Measurements from ENCODE around the gene APH1B. TPM values are rescaled to one million over a fixed set of nuclear protein-coding genes. Genes with fewer than 3 reads are reported as not detected.

APH1B gene
- total and polyA plus RNA-seq, 10 donors = 8.7 to 51.5 (median 30.2) TPM

GRCh38 chr15:63357731-63358130 lies 80.3 kb downstream of the APH1B start:
- DNase-seq = no peak
- Histone ChIP-seq H3K27me3 (replicated peaks in 1 of 7) (no peaks in the 10 kb centered on the region), H3K27ac (no peak overlapping the region), H3K36me3 (no peaks in the 10 kb centered on the region), H3K9me3 (no peaks in the 10 kb centered on the region), H3K4me1 (peaks cover 0 to 10% (median 2%) of the 10 kb centered on the region in 6 donors), H3K4me3 (no peak overlapping the region)
- intact Hi-C loops (cut with DNase I; ENCODE audit: low total_unique reads) = no loop called here
- no peak for TF ChIP-seq CTCF (IDR thresholded peaks at IDR 0.05 in 8 of 11, conservative IDR thresholded peaks at IDR 0.05 in 3 of 11)
- no peak for TF ChIP-seq POLR2AphosphoS5 (IDR thresholded peaks at IDR 0.05)
- TF ChIP-seq POLR2A (IDR thresholded peaks at IDR 0.05) = no peak
- WGBS, 5 donors = 86 to 90% (median 86%) methylated on average over 3 of the region's 3 CpGs

- H3K27me3 ChIP-seq (replicated peaks in 1 of 7) = no peaks in the 10 kb centered on the region
- intact Hi-C loops (cut with DNase I; ENCODE audit: low total_unique reads) = no loop called here
- WGBS, 5 donors = 66 to 88% (median 84%) methylated on average over 15 of the region's 15 CpGs
- TF ChIP-seq CTCF (IDR thresholded peaks at IDR 0.05 in 8 of 11, conservative IDR thresholded peaks at IDR 0.05 in 3 of 11) (no peak), POLR2A (IDR thresholded peaks at IDR 0.05) (no peak), POLR2AphosphoS5 (IDR thresholded peaks at IDR 0.05) (no peak)
- H3K9me3 ChIP-seq = no peaks in the 10 kb centered on the region
- H3K36me3 ChIP-seq = no peaks in the 10 kb centered on the region
- H3K4me3 ChIP-seq = no peak overlapping the region
- H3K27ac ChIP-seq = no peak overlapping the region
- H3K4me1 ChIP-seq = peaks cover 0 to 15% (median 2%) of the 10 kb centered on the region in 6 donors
- no peak for DNase-seq
These were observed 81.0 kb downstream of the APH1B start for GRCh38 chr15:63358241-63359029.

Other genes with a start within 250 kb of the APH1B start
- gene TPM1, start 234.9 kb upstream of the APH1B start, total RNA-seq = 100 to 1,000 TPM in 5 of 7 donors, 10 to 100 TPM in 2; 86.5 to 317 (median 126) TPM
- 100 to 1,000 TPM in 1 of 3 donors, 10 to 100 TPM in 2; 70.6 to 141 (median 91.0) TPM for gene TPM1, start 234.9 kb upstream of the APH1B start, polyA plus RNA-seq
- 10 to 100 TPM; 23.3 to 39.6 (median 28.5) TPM for gene LACTB, start 155.7 kb upstream of the APH1B start, total RNA-seq
- 10 to 100 TPM; 11.7 to 20.3 (median 14.0) TPM for gene LACTB, start 155.7 kb upstream of the APH1B start, polyA plus RNA-seq
- 10 to 100 TPM; 42.1 to 98.3 (median 64.2) TPM for gene RPS27L, start 120.1 kb upstream of the APH1B start, total RNA-seq
- gene RPS27L, start 120.1 kb upstream of the APH1B start, polyA plus RNA-seq = 100 to 1,000 TPM; 117 to 139 (median 125) TPM
- gene RAB8B, start 88.0 kb upstream of the APH1B start, total RNA-seq = 10 to 100 TPM; 63.4 to 96.4 (median 67.7) TPM
- 10 to 100 TPM; 18.9 to 24.1 (median 22.8) TPM for gene RAB8B, start 88.0 kb upstream of the APH1B start, polyA plus RNA-seq
- 1 to 10 TPM in 2 of 7 donors, under 1 TPM in 5; 0.25 to 3.3 (median 0.59) TPM for gene CA12, start 104.2 kb downstream of the APH1B start, total RNA-seq
- under 1 TPM; 0.02 to 0.13 (median 0.08) TPM for gene CA12, start 104.2 kb downstream of the APH1B start, polyA plus RNA-seq
- gene USP3, start 227.0 kb downstream of the APH1B start, total RNA-seq = 100 to 1,000 TPM in 4 of 7 donors, 10 to 100 TPM in 3; 82.0 to 136 (median 112) TPM
- gene USP3, start 227.0 kb downstream of the APH1B start, polyA plus RNA-seq = 10 to 100 TPM; 29.5 to 48.4 (median 38.4) TPM